Activated CD8-positive, alpha-beta T cell treated with anti-CD3 and anti-CD28 coated beads for 36 hours (primary cell): ENCODE measurements around the gene RSPO3. TPM values are rescaled to one million over a fixed set of nuclear protein-coding genes. Genes with fewer than 3 reads are reported as not detected.

ENCODE experiments used
- ATAC-seq: fragments of 200-7000 bp; cut with Tn5 transposase; one replicate; pipeline ENCODE4 v1.10.0; 2021; ENCODE audit warnings: mild to moderate bottlenecking, moderate library complexity
- CTCF ChIA-PET: fragments of 350-600 bp; sonication (Branson Sonifier 250); formaldehyde crosslinking; loops from one replicate; lab custom pipeline; 2021; ENCODE audit warnings: antibody characterized with exemption; lab: Charles Lee
- POLR2A ChIA-PET: fragments of 350-600 bp; sonication (Branson Sonifier 250); formaldehyde crosslinking; loops from one replicate; lab custom pipeline; 2021; ENCODE audit warnings: antibody characterized with exemption; lab: Charles Lee
- DNase-seq: peaks from one replicate; pipeline ENCODE4 v3.0.0-alpha.2; 2020
- H3K27ac Mint-ChIP-seq: one replicate; pipeline ENCODE4 v1.8.0; 2021; ENCODE audit warnings: mild to moderate bottlenecking, mixed read lengths
- H3K27me3 Mint-ChIP-seq: one replicate; pipeline ENCODE4 v1.8.0; 2021; ENCODE audit warnings: mixed read lengths
- H3K36me3 Mint-ChIP-seq: one replicate; pipeline ENCODE4 v1.8.0; 2021; ENCODE audit warnings: low read depth, mixed read lengths
- H3K4me1 Mint-ChIP-seq: one replicate; pipeline ENCODE4 v1.8.0; 2021; ENCODE audit warnings: low read depth, mixed read lengths
- H3K4me3 Mint-ChIP-seq: one replicate; pipeline ENCODE4 v1.8.0; 2021; ENCODE audit warnings: mild to moderate bottlenecking, moderate library complexity, mixed read lengths
- H3K9me3 Mint-ChIP-seq: one replicate; pipeline ENCODE4 v1.8.0; 2021; ENCODE audit warnings: mixed read lengths
- intact Hi-C: fragments of 100-400 bp; cut with micrococcal nuclease; formaldehyde crosslinking; loops from one replicate; pipeline ENCODE4 v1.10.0; 2022
- total RNA-seq, 2 experiments: library from RNA; stranded (reverse); gene quantifications; one replicate each; pipeline ENCODE4 v1.2.3, GENCODE V29; 2021
- TF ChIP-seq, protein P1 (sequence below): fragments of 200-600 bp; IDR thresholded peaks from one replicate; pipeline ENCODE4 v1.8.0; 2022; ENCODE audit warnings: antibody characterized with exemption, mild to moderate bottlenecking

The RSPO3 gene
- total RNA-seq, 2 experiments from 2014 or later, result not detected

DNA sequence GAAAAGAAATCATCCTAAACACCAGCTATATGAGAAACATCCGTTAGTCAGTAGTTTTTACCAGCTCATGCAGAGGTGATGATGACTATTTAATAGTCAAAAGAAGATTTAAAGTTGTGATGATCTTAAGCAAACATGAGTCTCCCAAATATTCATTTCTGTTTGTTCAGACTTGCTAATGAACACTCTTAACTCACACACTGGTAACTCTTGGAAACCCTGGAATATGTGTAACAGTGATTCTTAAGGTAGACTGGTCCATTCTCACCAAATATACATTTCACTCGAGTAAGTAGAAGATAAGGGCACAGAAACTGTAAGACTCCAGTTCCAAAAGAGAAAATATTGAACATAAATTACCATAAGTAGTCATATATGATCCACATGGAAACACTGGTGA lies 29.1 kb downstream of the RSPO3 start:
- Mint-ChIP-seq H3K36me3 (no peaks in the 10 kb centered on the region), H3K9me3 (no peaks in the 10 kb centered on the region), H3K27ac (no peak overlapping the region), H3K4me1 (no peaks in the 10 kb centered on the region), H3K4me3 (no peak overlapping the region), H3K27me3 (peaks cover 20% of the 10 kb centered on the region)
- ATAC-seq, result no peak
- TF ChIP-seq, protein P1, sequence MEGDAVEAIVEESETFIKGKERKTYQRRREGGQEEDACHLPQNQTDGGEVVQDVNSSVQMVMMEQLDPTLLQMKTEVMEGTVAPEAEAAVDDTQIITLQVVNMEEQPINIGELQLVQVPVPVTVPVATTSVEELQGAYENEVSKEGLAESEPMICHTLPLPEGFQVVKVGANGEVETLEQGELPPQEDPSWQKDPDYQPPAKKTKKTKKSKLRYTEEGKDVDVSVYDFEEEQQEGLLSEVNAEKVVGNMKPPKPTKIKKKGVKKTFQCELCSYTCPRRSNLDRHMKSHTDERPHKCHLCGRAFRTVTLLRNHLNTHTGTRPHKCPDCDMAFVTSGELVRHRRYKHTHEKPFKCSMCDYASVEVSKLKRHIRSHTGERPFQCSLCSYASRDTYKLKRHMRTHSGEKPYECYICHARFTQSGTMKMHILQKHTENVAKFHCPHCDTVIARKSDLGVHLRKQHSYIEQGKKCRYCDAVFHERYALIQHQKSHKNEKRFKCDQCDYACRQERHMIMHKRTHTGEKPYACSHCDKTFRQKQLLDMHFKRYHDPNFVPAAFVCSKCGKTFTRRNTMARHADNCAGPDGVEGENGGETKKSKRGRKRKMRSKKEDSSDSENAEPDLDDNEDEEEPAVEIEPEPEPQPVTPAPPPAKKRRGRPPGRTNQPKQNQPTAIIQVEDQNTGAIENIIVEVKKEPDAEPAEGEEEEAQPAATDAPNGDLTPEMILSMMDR, result no peak
- ChIA-PET POLR2A (interaction anchor here (0.6 kb wide), 1 partner anchor 29 kb away, joined by 4 read pairs; no protein-coding TSS in a partner anchor), CTCF (no interaction called here)
- no peak for DNase-seq
- intact Hi-C loops, result no loop called here

DNA sequence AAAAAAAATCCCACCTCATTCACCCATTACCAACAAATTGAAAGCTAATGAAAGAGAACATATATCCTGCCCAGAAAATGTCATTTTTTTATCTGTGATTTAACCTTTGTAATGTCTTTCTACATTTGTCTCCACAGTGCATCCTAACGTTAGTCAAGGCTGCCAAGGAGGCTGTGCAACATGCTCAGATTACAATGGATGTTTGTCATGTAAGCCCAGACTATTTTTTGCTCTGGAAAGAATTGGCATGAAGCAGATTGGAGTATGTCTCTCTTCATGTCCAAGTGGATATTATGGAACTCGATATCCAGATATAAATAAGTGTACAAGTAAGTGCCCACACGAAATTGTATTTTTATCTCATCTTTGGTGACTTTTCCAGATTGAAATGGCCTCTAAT lies 30.0 kb downstream of the RSPO3 start:
- ATAC-seq, result no peak

DNA sequence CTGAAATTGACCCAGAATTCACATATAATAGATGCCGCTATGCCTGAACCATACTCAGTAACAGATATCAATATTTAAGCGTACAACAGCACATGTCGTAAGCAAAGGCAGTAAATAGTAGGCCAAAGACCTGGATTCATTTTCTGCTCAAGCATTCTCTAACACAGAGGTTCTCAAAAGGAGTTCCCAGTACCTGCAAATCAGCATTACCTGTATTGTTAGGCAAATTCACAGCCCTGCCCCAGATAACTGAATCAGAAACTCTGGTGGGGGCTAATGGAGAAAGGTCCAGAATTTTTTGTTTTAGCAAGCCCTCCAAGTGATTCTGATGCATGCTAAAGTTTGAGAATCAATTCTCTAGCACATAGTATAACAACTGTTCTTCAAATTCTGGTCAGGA lies 36.0 kb downstream of the RSPO3 start:
- no peak for DNase-seq
- H3K4me1 Mint-ChIP-seq, result no peaks in the 10 kb centered on the region
- intact Hi-C loops, result no loop called here
- no peak overlapping the region for H3K27ac Mint-ChIP-seq
- H3K4me3 Mint-ChIP-seq, result no peak overlapping the region
- no peaks in the 10 kb centered on the region for H3K9me3 Mint-ChIP-seq
- no peak for ATAC-seq
- H3K36me3 Mint-ChIP-seq, result no peaks in the 10 kb centered on the region
- ChIA-PET POLR2A (no interaction called here), CTCF (no interaction called here)
- peaks cover under 1% of the 10 kb centered on the region for H3K27me3 Mint-ChIP-seq
- TF ChIP-seq, protein P1, result no peak

More for the DNA sequence above, 30.0 kb downstream of the RSPO3 start:
- intact Hi-C loops, result no loop called here
- H3K27me3 Mint-ChIP-seq, result peaks cover 20% of the 10 kb centered on the region
- H3K4me1 Mint-ChIP-seq, result no peaks in the 10 kb centered on the region
- H3K9me3 Mint-ChIP-seq, result no peaks in the 10 kb centered on the region
- DNase-seq, result no peak
- no peak overlapping the region for H3K27ac Mint-ChIP-seq
- no peaks in the 10 kb centered on the region for H3K36me3 Mint-ChIP-seq
- CTCF ChIA-PET, result no interaction called here
- H3K4me3 Mint-ChIP-seq, result no peak overlapping the region
- POLR2A ChIA-PET, result no interaction called here
- TF ChIP-seq, protein P1, result no peak

DNA sequence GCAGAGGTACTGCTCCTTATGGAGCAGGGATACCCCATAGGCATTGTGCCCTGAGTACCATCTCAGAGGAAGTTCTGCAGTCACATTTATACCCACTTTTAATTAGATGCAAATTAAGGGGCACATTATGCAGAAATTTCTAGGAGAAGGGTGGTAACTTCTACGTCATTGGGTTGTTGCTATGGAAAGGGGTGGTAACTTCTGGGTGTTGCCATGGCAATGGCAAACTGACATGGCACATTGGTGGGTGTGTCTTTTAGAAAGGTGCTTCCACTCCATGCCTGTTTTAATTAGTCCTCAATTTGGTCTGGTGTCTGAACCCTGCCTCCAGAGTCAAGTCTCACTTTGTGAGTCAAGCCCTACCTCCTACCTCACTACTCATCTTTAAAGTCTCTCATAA lies 42.0 kb downstream of the RSPO3 start:
- Mint-ChIP-seq H3K4me3 (no peak overlapping the region), H3K27me3 (peaks cover 8% of the 10 kb centered on the region), H3K36me3 (no peaks in the 10 kb centered on the region), H3K27ac (no peak overlapping the region), H3K4me1 (no peaks in the 10 kb centered on the region), H3K9me3 (no peaks in the 10 kb centered on the region)
- TF ChIP-seq, protein P1, result no peak
- ATAC-seq (no peak), DNase-seq (no peak)
- ChIA-PET POLR2A (no interaction called here), CTCF (no interaction called here)
- intact Hi-C loops, result no loop called here

DNA sequence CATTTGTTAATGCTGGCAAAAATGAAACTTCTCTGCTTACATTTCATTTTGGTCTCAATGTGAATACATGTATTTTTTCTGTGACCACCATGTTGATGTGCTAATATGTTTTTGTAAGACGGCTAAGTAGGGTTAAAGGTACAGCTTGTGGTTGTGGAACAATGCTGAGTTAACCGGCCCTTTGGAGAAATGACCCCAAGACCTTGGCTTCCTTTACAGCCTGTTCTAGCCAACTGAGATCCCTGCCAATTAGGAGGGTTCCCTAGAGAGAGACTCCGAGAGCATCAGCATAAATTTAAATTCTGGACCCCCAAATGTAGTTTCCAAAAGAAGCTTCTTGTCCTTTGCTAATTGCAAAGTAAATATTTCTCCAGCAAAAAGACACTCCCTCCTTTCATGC lies 44.4 kb downstream of the RSPO3 start:
- TF ChIP-seq, protein P1, result no peak
- ChIA-PET CTCF (no interaction called here), POLR2A (no interaction called here)
- no peaks in the 10 kb centered on the region for H3K9me3 Mint-ChIP-seq
- no peak overlapping the region for H3K27ac Mint-ChIP-seq
- H3K4me1 Mint-ChIP-seq, result no peaks in the 10 kb centered on the region
- no peak for DNase-seq
- H3K27me3 Mint-ChIP-seq, result peaks cover 10% of the 10 kb centered on the region
- intact Hi-C loops, result no loop called here
- H3K36me3 Mint-ChIP-seq, result no peaks in the 10 kb centered on the region
- no peak overlapping the region for H3K4me3 Mint-ChIP-seq
- no peak for ATAC-seq
